NCI-H345 (cell line): ENCODE measurements around the gene STAB1.

Experiments used
- DNase-seq: peaks from one replicate; lab custom pipeline; 2025; lab: John Stamatoyannopoulos, UW

Gene STAB1

DNA sequence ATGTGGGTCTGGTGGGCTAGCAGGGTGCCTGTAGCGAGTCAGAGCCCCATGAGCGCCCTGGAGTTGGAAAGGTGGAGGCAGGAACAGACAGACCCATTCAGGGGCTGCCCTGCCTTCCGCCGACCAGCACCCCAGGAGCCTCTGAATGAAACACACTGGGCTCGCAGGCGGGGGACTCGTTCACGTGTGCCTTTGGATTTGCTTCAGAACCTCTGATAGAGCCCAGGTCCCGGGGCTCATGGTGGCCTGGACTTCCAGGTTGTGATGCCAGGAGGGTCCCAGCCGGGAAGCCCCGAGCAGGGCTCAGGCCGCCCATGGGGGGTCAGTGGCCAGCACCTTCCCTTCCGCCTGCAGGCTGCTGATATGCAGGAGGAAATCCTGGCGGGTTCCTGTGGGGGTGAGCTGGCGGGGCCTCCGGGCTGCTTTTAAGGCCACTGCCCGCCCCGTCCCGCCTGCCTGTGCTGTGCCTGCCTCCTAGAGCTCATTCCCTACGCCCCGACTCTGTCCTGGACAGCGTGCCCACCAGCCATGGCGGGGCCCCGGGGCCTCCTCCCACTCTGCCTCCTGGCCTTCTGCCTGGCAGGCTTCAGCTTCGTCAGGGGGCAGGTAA, at the start of gene STAB1:
STAB1 (plus strand) TSS at position 453 of the 610 bp plus-strand sequence; CDS start at position 529, 76 bp downstream.
- no peak for DNase-seq

GRCh38 chr3:52446042-52446441, 49.1 kb upstream of the STAB1 start:
- no peak for DNase-seq

GRCh38 chr3:52446631-52447511, 48.3 kb upstream of the STAB1 start:
- DNase-seq, result peak; percentile 44

DNA sequence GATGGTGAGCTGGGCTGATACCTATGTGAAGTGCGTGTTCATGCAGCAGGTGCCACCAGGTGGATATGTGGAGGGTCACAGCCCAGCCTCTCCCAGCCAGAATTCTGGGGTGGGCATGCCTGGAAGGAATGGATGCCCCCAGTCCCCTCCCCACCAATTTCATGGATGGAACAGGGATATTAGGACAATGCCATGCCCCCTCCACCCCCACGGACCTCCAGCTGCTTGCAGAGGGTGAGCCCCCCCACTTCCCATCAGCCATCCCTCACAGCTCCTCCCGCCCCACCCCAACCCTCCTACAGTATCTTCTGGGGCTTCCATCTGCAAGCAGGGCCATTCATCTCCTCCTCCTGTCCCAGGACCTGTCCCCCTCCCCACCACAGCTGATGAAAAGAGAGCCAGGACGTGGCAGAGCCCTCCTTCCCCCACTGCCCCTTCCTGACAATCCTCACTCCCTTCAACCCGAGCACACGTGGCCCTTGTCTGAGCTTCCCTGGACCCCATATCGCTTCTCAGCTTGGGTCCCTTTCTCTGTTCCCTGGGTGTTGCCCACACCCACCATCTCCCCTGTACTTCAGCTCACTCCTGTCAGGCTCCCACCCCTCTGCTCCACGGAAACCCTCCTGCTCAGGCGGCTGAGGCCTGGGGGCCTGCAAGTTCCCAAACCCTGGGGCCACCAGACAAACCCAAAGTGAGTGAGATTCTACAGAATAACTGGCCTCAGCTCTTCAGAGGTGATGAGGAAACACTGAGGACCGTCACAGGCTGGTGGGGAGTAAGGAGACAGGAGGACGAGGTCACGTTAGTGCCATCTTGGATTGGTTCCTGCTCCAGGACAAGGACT, 47.4 kb upstream of the STAB1 start:
- no peak for DNase-seq

GRCh38 chr3:52450489-52451236, 44.5 kb upstream of the STAB1 start:
- no peak for DNase-seq

DNA sequence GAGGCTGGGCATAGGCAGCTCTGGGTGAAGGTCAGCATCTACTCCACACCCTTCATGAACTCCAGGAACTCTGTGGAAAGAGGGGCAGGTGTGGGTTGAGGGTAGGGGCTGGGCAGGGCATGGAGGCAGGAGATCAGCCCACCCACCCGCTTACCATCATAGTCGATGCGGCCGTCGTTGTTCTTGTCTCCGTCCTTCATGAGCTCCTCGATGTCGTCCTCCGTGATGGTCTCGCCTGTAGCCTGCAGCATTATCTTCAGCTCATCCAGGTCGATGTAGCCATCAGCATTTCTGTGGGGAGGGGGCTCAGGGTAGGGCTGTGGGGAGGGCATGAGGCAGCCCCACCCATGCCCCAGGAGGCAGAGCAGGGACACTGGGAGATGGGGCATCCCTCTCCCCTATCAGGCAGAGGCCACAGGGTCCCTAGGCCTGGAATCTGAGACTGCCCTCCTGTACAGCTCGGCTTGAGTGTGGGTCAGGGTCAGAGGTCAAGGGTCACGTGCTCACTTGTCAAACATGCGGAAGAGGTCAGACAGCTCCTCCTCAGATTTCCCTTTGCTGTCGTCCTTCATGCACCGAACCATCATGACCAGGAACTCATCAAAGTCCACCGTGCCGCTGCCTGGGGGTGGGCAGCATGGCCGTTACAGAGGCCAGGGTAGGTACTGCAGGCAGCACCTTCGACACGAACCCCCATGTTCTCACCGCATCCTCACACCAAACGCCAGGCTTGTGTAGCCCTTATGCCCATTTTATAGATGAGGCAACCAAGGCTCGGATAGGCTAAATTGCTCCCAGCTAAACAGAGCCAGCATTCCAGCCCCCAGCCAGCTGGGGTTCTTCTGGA, 43.7 kb upstream of the STAB1 start:
- DNase-seq, result no peak

- DNase-seq, result no peak
Measured at GRCh38 chr3:52452126-52452525, 43.0 kb upstream of the STAB1 start.

- DNase-seq, result no peak
Measured at GRCh38 chr3:52452570-52453221, 42.4 kb upstream of the STAB1 start.

GRCh38 chr3:52453496-52454249, 41.5 kb upstream of the STAB1 start, which contains the start of gene TNNC1:
TSS of gene TNNC1 (minus strand) at chr3:52454041. CDS start at chr3:52454015, 26 bp downstream.
- DNase-seq, result no peak

DNA sequence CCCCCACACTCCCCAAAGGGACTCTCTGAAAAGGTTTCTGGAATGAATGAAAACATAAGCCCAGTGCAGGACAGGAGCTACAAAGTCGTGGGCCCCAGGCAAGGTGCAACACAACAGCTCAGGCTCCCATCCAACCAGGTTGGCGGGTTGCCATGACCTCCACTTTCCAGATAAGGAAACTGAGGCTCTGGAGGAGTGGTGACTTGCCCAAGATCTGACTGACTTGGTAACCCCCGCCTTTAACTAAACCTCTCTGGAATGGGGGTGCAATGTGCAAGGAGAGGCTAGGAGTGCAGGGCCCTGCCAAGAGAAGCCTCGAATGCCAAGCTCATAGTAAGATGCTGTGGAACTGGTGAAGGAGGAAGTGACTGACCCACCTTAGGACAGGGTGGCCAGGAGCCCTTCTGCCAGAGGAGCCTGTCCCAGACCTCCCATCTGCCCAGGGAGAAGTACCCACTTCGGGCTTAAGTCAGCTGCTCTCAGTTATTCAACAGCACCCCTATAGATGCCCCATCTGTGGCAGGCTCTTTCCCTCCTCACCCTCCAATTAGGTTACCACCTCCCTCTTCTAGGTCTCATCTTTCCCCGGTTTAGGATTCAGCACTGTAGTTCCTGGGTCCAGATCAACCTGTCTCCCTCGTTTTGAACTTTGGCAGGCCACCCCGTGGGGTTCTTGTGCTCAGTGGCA, 40.7 kb upstream of the STAB1 start:
- no peak for DNase-seq

DNA sequence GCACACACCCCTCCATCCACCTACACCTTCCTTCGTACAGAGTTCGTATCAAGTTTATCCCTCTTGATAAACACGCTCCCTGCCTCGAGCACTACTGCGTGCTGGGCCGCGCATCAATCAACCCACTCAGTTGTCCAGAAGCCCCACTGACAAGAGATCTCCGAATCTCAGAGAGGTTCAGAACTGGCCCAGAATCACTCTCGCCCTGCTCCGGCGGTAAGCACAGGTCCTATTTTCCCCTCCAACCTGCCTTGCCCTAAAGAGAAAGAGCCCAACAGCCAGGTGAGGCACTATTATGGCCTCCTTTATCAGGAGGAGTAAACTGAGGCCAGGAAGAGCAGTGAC, 40.2 kb upstream of the STAB1 start:
- DNase-seq, result no peak

DNA sequence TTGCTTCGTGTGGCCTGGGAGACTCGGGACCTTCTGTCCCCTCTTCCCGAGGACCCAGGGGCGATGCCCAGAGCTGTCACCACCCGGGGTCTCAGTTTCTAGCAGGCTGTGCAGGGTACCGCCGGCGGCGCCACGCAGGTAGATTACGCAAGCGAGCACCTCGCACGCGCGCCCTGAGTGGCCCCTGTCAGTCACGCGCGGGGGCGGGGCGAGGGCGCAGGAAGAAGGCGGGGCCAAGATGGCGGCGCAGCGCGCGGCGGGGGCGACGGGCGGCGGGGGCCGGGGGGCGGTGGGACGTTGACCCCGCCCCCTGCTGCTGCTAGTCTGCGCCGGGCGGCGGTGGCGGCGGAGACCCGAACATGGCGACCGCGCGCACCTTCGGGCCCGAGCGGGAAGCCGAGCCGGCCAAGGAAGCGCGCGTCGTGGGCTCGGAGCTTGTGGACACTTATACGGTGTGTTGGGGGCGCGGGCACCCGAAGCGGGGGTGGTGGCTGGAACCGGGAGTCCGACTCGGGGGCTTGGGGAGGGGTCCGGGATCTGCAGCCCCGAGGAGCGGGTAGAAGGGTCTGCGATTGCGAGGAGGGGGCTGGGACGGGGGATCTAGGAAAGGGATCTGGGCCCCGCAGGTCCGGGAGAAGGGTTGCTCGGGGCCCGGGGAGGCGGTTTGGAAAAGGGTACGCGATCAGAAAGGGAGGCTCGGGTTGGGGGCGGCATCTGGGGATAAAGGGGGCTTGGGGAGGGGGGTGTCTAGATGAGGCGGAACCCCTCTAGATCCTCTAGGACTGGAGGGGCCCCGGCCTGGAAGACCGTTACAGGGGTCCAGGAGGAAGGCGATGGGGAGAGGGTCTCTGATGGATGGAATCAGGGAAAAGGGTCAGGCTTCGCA, 39.6 kb upstream of the STAB1 start, which contains the start of gene NISCH:
NISCH (plus strand) TSS at position 322 of the 886 bp plus-strand sequence; CDS start at position 360, 38 bp downstream.
- peak; percentile 82 for DNase-seq

GRCh38 chr3:52456169-52456799, 38.9 kb upstream of the STAB1 start:
- no peak for DNase-seq

GRCh38 chr3:52456800-52457183, 38.3 kb upstream of the STAB1 start:
- no peak for DNase-seq

GRCh38 chr3:52458031-52458760, 36.9 kb upstream of the STAB1 start:
- DNase-seq, result no peak

GRCh38 chr3:52458770-52459545, 36.2 kb upstream of the STAB1 start:
- DNase-seq, result no peak
